Measurements from ENCODE around the gene HDAC3.

Gene HDAC3

DNA sequence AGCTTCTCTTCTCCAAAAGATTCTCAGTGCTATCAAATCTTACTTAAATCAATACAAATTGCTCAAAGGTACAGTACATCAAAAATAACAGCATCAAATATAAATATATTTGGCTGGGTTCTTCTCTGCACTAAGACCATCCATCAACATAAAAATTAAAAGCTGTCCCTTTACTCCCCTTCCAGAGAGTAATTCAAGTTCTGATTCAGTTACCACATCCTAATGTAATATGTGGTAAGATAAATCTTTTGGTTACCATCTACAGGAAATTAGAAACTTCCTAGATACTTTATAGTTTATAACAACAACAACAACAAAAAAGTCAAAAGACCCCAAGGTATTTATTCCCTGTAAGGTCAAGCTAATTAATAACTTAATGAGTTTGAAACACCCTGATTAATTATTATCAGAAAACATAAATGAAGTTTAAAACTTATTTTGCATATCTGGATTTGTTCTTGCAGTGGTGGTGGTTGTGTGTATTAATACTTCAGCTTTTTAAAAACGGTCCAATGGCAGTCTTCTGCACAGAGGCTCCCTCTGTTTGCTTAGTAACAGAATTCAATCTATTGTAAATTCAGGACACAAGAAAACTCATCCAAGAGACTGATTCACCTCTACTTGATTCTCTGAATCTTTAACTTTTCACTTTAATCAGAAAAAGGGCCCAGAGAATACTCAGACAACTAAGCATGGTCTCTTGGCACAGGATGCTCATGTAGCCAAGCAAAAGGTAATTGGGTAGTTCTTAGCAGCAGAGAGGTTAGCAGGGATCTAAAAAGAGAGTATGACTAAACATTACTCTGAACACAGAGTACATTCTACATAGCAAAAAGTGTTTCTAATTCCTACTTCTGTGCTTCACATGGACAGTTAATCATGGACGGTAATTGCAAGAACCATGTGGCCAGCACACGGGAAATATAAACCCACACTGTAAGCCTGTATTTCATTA is 38.0 kb downstream of the HDAC3 start:
- no peak for DNase-seq

DNA sequence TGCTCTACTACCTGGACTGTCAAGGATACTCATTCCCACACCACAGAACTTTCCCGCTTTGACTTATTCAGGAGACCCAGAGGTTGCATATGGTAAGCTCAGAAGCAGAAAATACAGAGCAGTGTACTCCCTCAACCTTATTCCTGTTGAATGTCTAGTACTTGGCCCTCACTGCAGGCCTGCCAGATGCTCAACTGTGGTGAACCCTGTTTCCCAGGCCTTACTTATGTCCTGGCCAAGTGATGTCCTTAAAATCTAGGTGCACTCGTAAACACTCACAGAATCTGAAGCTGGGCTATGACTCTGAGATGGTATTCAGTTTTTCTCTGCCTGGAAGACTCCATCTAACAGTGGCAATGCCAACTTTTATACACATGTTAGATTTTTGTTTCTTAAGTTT is 38.8 kb downstream of the HDAC3 start:
- no peak for DNase-seq

DNA sequence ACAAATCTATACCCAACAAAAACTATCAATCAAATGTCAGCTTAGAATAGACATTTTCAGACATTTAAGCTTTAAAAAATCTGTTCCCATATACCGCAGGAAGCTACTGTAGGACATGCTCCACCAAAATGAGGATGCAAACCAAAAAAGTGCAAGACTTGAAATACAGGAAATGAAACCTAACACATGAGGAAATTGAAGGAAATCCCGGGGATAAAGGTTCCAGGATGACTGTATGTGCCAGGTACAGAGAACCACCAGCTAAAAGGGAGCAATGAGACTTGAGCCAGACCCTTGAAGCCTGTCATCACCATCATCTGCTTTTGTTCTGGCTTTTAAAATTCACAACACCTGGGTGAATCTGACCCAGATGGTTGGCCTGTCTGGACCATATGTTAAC is 39.3 kb downstream of the HDAC3 start:
- no peak for DNase-seq

DNA sequence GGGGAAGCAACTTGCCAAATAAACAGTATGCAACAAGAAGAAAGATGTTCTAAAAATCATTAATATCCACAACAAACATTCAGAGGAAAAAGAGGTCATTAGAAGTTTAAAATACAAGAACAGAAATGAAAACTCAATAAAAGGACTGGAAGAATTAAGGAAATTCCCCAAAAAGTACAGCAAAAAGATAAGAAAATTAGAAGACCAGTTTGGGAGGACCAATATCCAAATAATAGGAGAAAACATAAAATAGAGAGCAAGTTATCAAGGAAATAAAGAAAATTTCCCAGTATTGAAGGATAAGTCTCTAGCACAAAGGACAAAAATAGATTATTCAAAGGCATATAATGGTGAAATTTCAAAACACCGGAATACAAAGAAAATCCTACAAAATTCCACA is 39.8 kb downstream of the HDAC3 start:
- DNase-seq = no peak

DNA sequence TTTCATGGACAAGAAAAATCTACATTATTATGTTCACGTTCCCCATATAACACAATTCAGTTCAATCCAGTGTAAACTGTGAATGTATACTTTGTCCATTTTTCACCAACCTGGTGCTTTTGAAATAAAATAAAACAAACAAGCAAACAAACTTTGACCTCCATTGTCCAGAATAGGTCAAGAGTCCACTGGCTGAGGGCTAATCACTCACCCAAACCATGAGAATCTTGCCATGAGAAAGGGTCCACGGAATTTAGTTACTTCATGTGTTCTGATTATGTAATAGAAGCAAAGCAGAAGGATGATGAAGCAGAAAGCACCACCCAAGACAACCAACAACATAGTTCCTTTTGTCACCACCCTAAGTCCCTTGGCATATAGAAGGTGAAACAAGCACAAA is 46.5 kb downstream of the HDAC3 start:
- DNase-seq = no peak

DNA sequence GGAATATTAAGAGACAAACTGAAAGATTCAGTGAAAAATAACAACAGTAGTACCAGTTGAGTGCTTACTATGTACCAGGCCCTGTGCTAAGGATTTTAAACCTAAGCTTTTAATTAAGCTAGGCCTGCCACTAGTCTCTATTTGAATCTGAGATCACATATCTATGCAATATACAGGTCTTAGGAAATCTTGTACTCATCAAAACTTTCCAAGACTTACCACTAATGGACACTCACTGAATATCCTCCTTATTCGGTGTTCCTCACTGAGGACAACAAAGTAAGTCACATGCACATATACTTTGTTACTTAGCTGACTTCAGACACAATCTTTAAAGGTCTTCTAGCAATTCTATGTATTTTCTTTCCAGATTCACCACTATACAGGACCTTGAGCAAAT is 50.4 kb downstream of the HDAC3 start:
- no peak for DNase-seq

DNA sequence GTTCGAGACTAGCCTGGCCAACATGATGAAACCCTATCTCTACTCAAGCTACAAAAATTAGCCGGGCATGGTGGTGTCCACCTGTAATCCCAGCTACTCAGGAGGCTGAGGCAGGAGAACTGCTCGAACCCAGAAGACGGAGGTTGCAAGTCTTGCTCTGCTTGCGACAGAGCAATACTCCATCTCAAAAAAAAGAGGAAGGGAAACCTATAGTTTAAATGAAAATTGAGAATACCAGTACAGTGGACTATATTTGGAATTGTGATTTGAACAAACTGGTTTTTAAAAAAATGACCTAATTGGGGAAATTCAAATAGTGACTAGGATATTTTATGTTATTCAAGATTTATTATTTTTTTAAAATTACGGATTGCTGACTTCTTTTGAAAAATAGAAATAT is 51.1 kb downstream of the HDAC3 start:
- no peak for DNase-seq

DNA sequence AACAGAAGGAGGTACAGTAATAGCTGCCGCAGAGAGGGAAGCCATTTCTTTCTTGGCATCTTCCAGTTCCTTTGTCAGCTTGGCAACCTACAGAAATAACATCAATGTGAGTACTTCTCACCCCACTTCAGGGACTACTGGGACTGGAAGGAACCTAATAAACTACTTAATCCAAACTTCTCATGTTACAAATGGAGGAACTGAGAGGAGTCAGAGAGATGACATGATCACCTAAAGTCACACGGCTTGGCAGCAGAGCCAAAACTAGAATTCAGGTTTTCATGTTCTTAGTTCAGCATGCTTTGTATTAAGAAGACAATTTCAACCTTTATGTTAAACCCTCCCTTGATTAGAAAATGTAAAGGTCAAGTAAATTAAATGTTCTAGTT is 62.5 kb downstream of the HDAC3 start:
- DNase-seq = no peak

DNA sequence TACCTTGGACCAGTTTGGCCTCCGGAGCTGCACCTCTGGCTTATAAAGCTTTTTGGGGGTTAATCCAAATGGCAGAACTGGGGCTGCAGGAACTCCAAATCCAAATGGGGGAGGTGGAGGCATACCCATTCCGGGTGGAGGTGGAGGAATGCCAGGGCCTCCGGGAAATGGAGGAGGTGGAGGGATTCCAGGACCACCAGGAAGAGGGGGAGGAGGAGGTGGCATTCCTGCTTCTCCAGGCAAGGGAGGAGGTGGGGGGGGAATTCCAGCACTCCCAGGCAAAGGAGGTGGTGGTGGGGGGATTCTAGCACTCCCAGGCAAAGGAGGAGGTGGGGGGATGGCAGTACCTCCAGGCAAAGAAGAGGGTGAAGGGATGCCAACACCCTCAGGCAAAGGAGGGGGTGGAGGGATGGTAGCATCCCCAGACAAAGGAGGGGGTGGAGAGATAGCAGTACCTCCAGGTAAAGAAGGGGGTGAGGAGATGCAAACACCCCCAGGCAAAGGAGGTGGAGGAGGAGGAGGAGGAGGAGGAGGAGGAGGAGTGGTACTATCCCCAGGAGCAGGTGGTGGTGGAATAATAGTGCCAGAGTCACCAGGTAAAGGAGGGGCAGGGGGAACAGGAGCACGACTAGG is 63.0 kb downstream of the HDAC3 start:
- no peak for DNase-seq

Measured in NCI-H2081 treated with DMSO at 0.1 percent for 48 hours (cell line).